MM.1S (cell line): ENCODE measurements around the gene EPHA10.

Experiments
- DNase-seq: peaks from one replicate; pipeline ENCODE4 v3.0.0-alpha.2; 2015
- H2AFZ ChIP-seq: fragments of 300-600 bp; sonication (generic); 2 replicates; pipeline ENCODE4 v1.6.0; 2016; ENCODE audit warnings: antibody characterized with exemption, low read length
- H3F3A ChIP-seq: fragments of 300-600 bp; sonication (generic); 2 replicates; pipeline ENCODE4 v1.6.1; 2016; ENCODE audit warnings: mild to moderate bottlenecking, antibody characterized with exemption, low read length, moderate library complexity, mixed read lengths; ENCODE audit not compliant: insufficient read depth
- H3K27ac ChIP-seq: fragments of 300-600 bp; sonication (generic); 2 replicates; pipeline ENCODE4 v1.5.1; 2016; ENCODE audit warnings: mild to moderate bottlenecking, low read length
- H3K27me3 ChIP-seq: fragments of 300-600 bp; sonication (generic); replicated peaks from 2 replicates; pipeline ENCODE4 v1.6.0; 2016; ENCODE audit warnings: low read length; ENCODE audit not compliant: insufficient read depth
- H3K36me3 ChIP-seq: fragments of 300-600 bp; sonication (generic); replicated peaks from 2 replicates; pipeline ENCODE4 v1.6.1; 2016; ENCODE audit warnings: mild to moderate bottlenecking, low read length, mixed read lengths; ENCODE audit not compliant: insufficient read depth
- H3K4me1 ChIP-seq: fragments of 300-600 bp; sonication (generic); 2 replicates; pipeline ENCODE4 v1.6.1; 2016; ENCODE audit warnings: low read length, mixed read lengths
- H3K4me2 ChIP-seq: fragments of 300-600 bp; sonication (generic); 2 replicates; pipeline ENCODE4 v1.6.0; 2016; ENCODE audit warnings: low read depth, low read length
- H3K4me3 ChIP-seq: fragments of 300-600 bp; sonication (generic); 2 replicates; pipeline ENCODE4 v1.5.1; 2016; ENCODE audit warnings: low read length, mixed read lengths
- H3K79me2 ChIP-seq: fragments of 300-600 bp; sonication (generic); 2 replicates; pipeline ENCODE4 v1.6.1; 2016; ENCODE audit warnings: mixed run types, low read length, mixed read lengths
- H3K9ac ChIP-seq: fragments of 300-600 bp; sonication (generic); 2 replicates; pipeline ENCODE4 v1.6.1; 2016; ENCODE audit warnings: low read length, mixed read lengths
- H3K9me2 ChIP-seq: fragments of 300-600 bp; sonication (generic); replicated peaks from 2 replicates; pipeline ENCODE4 v1.6.1; 2016; ENCODE audit warnings: mild to moderate bottlenecking, low read length, mixed read lengths; ENCODE audit not compliant: insufficient read depth
- H3K9me3 ChIP-seq: fragments of 300-600 bp; sonication (generic); replicated peaks from 2 replicates; pipeline ENCODE4 v1.6.1; 2016; ENCODE audit warnings: mild to moderate bottlenecking, low read length, mixed read lengths; ENCODE audit not compliant: insufficient read depth
- H4K20me1 ChIP-seq: fragments of 300-600 bp; sonication (generic); 2 replicates; pipeline ENCODE4 v1.6.1; 2016; ENCODE audit warnings: mild to moderate bottlenecking, low read length, moderate library complexity, mixed read lengths; ENCODE audit not compliant: insufficient read depth
- CTCF ChIP-seq: fragments of 300-600 bp; sonication (generic); IDR thresholded peaks from 2 replicates; pipeline ENCODE4 v1.5.1; 2016; ENCODE audit warnings: antibody characterized with exemption, low read length, mixed read lengths
- EZH2 ChIP-seq: fragments of 300-600 bp; sonication (generic); optimal IDR thresholded peaks from 2 replicates; pipeline ENCODE3; 2017; ENCODE audit warnings: low read depth, mild to moderate bottlenecking, antibody characterized with exemption, low read length, mixed read lengths
- EZH2phosphoT487 ChIP-seq: fragments of 300-600 bp; sonication (generic); IDR thresholded peaks from 2 replicates; pipeline ENCODE4 v1.6.1; 2018; ENCODE audit warnings: antibody characterized with exemption, low read length

The EPHA10 gene

DNA sequence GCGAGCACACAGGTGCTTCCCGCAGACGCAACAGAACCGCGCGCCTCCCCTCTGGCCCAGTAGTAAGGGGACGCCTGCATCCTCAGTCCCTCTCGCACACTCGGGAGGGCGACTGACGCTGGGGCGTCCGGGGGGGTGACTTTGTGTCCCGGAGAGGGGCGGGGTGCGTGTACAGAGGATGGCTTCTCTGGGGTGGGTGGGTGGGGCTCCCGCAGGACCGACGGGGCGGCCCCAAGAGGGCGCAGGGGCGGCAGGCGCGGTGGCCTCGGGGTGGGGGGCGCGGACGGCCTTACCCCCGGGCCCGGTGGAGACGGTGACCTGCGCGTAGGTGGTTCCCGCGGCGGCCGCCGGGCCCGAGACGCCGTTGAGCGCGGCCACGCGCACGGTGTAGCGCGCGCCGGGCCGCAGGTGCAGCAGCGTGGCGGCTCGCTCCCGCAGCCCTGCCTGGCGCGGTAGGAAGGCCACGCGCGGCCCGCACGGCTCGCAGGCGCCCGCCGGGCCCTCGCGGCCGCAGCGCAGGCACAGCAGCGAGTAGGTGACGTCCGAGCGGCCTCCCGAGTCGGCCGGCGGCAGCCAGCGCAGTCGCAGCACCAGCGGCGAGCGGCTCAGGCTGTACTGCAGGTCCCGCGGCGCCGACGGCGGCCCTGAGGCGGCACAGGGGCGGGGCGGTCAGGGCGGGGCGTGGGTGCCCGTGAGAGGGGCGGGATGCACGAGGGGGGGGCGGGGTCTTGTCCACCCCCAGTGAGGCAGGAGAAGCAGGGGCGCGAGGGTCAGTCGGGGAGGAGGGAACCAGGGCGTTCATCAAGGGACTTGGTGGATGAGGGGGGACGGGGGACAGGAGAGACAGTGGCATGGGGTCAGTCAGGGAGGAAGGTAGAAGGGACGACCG lies 12.1 kb downstream of the EPHA10 start:
- H4K20me1 ChIP-seq: no peaks in the 10 kb centered on the region
- no peaks in the 10 kb centered on the region for H3K36me3 ChIP-seq
- H3K9me3 ChIP-seq: no peaks in the 10 kb centered on the region
- peak overlapping the region; percentile 54; the same call in 1 of the 2 replicates for H2AFZ ChIP-seq
- H3F3A ChIP-seq: no peaks in the 10 kb centered on the region
- peak overlapping the region; percentile 61 for H3K4me3 ChIP-seq
- H3K9me2 ChIP-seq: no peaks in the 10 kb centered on the region
- H3K27ac ChIP-seq: no peak overlapping the region
- TF ChIP-seq EZH2phosphoT487 (no peak), EZH2 (no peak), CTCF (no peak)
- peak; percentile 47 for DNase-seq
- no peak overlapping the region; the same call in 1 of the 2 replicates for H3K9ac ChIP-seq
- H3K4me2 ChIP-seq: peak overlapping the region; percentile 67
- no peaks in the 10 kb centered on the region for H3K79me2 ChIP-seq
- peaks cover 4% of the 10 kb centered on the region; the same call in 1 of the 2 replicates for H3K4me1 ChIP-seq
- peaks cover 19% of the 10 kb centered on the region for H3K27me3 ChIP-seq

DNA sequence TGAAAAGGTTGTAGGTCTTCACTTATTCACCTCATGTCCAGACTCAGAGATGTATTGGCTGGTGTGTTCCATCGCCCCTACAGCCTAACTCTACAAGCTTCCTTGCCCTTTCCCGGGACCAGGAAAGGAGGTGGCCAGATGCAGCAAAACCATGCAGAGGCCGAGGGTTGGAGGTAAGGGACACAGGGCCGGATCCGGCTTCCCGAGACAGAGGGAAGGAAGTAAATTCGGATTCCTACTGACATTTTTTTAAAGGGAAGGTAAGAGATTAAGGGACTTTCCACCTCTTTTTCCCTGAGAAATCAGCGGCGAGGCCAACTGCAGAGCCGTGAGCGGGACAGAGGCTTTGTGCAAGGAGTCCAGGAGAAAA lies 12.7 kb downstream of the EPHA10 start:
- no peaks in the 10 kb centered on the region for H4K20me1 ChIP-seq
- no peaks in the 10 kb centered on the region for H3K79me2 ChIP-seq
- H3F3A ChIP-seq: no peaks in the 10 kb centered on the region
- DNase-seq: no peak
- H3K4me2 ChIP-seq: peak overlapping the region; percentile 67
- no peaks in the 10 kb centered on the region for H3K9me3 ChIP-seq
- H3K27ac ChIP-seq: no peak overlapping the region
- H2AFZ ChIP-seq: peak overlapping the region; percentile 54; the same call in 1 of the 2 replicates
- H3K27me3 ChIP-seq: peaks cover 19% of the 10 kb centered on the region
- no peaks in the 10 kb centered on the region for H3K9me2 ChIP-seq
- no peaks in the 10 kb centered on the region for H3K36me3 ChIP-seq
- TF ChIP-seq EZH2phosphoT487: no peak
- no peak for TF ChIP-seq CTCF
- TF ChIP-seq EZH2: no peak
- H3K9ac ChIP-seq: no peak overlapping the region; the same call in 1 of the 2 replicates
- H3K4me1 ChIP-seq: peaks cover 4% of the 10 kb centered on the region; the same call in 1 of the 2 replicates
- peak overlapping the region; percentile 61 for H3K4me3 ChIP-seq

DNA sequence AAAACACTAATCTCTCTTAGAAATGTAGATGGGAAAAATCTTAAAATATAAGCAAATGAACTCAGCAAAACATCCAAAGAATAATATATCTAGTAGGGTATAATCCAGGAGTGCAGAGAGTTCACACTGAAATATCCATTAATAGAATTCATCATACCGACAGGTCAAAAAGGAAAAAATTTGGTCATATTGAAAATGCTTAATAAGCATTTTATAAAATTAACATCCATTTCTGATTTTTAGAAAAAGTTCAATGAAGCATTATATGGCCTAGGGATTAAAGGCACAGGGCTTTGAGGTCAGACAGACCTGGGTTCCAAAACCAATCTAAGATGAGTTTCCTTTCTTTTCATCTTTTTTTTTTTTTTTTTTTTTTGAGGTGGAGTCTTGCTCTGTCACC lies 16.4 kb downstream of the EPHA10 start:
- H3K4me3 ChIP-seq: no peak overlapping the region
- H2AFZ ChIP-seq: no peak overlapping the region
- TF ChIP-seq EZH2 (no peak), EZH2phosphoT487 (no peak), CTCF (no peak)
- H3K4me2 ChIP-seq: no peak overlapping the region
- no peaks in the 10 kb centered on the region for H3K9me2 ChIP-seq
- H3K79me2 ChIP-seq: no peaks in the 10 kb centered on the region
- H3K9ac ChIP-seq: no peak overlapping the region
- no peaks in the 10 kb centered on the region for H3K9me3 ChIP-seq
- no peaks in the 10 kb centered on the region for H4K20me1 ChIP-seq
- no peak overlapping the region for H3K27ac ChIP-seq
- peaks cover 4% of the 10 kb centered on the region; the same call in 1 of the 2 replicates for H3K4me1 ChIP-seq
- no peak for DNase-seq
- no peaks in the 10 kb centered on the region for H3K36me3 ChIP-seq
- no peaks in the 10 kb centered on the region for H3F3A ChIP-seq
- H3K27me3 ChIP-seq: peaks cover 4% of the 10 kb centered on the region
